Inflammatory macrophage treated with lipopolysaccharide for 4 hours (primary cell): ENCODE data around the gene TCEA2.

Source experiments
- DNase-seq: peaks from one replicate; pipeline ENCODE4 v3.0.0-alpha.2; 2020

TCEA2 gene

GRCh38 chr20:64067733-64068307, 4.8 kb downstream of the TCEA2 start:
- DNase-seq, result no peak

GRCh38 chr20:64068386-64069208, 5.6 kb downstream of the TCEA2 start:
- DNase-seq, result no peak

- no peak for DNase-seq
Observed at GRCh38 chr20:64069209-64069613, 6.2 kb downstream of the TCEA2 start.

GRCh38 chr20:64069614-64070243, 6.7 kb downstream of the TCEA2 start:
- DNase-seq, result no peak

GRCh38 chr20:64070244-64070993, 7.4 kb downstream of the TCEA2 start:
- DNase-seq, result no peak

- DNase-seq, result no peak
Observed at GRCh38 chr20:64071341-64072332, 8.6 kb downstream of the TCEA2 start.

- DNase-seq, result no peak
Observed at GRCh38 chr20:64072498-64073063, 9.6 kb downstream of the TCEA2 start.

- DNase-seq, result no peak
Observed at GRCh38 chr20:64073476-64074183, 10.6 kb downstream of the TCEA2 start.

GRCh38 chr20:64074184-64074789, 11.3 kb downstream of the TCEA2 start:
- DNase-seq, result no peak

GRCh38 chr20:64074963-64075362, 12.0 kb downstream of the TCEA2 start:
- DNase-seq, result no peak

GRCh38 chr20:64075556-64075955, 12.6 kb downstream of the TCEA2 start:
- DNase-seq, result no peak

- no peak for DNase-seq
Observed at GRCh38 chr20:64076061-64076997, 13.3 kb downstream of the TCEA2 start.

- peak; percentile 51 for DNase-seq
Observed at GRCh38 chr20:64077094-64077493, 14.1 kb downstream of the TCEA2 start.

- no peak for DNase-seq
Observed at GRCh38 chr20:64077541-64077875, 14.5 kb downstream of the TCEA2 start.

- DNase-seq, result peak; percentile 15
Observed at GRCh38 chr20:64077876-64078551, 15.0 kb downstream of the TCEA2 start.

GRCh38 chr20:64078934-64079272, 15.9 kb downstream of the TCEA2 start:
- no peak for DNase-seq

- DNase-seq, result peak; percentile 83
Observed at GRCh38 chr20:64079273-64080012, 16.4 kb downstream of the TCEA2 start, which contains the start of gene RGS19. Gene RGS19 (minus strand): TSS chr20:64079518. CDS start chr20:64076886, 2,632 bp downstream.
